Thyroid gland (tissue), 4 donors: ENCODE data around the gene CDC42EP5. TPM values are rescaled to one million over a fixed set of nuclear protein-coding genes. Genes with fewer than 3 reads are reported as not detected.

Experiments used
- DNase-seq, 2 donors: peaks; one replicate each; pipeline ENCODE4 v3.0.0-alpha.2; 2019
- H3K27ac ChIP-seq, 3 donors: fragments of 200-600 bp; sonication (generic); 1 replicate in 2 of 3; 2 replicates in 1 of 3; pipeline ENCODE4 v1.5.1; 2016 to 2019; ENCODE audit warnings: mild to moderate bottlenecking in 1 of 3, moderate library complexity in 1 of 3
- H3K27me3 ChIP-seq: fragments of 200-600 bp; sonication (generic); one replicate; pipeline ENCODE4 v1.5.1; 2019
- H3K36me3 ChIP-seq, 2 donors: fragments of 200-600 bp; sonication (generic); one replicate each; pipeline ENCODE4 v1.5.1; 2016 to 2019
- H3K4me1 ChIP-seq, 2 donors: fragments of 200-600 bp; sonication (generic); one replicate each; pipeline ENCODE4 v1.5.1; 2017 to 2019
- H3K4me3 ChIP-seq, 3 donors: fragments of 200-600 bp; sonication (generic); replicated peaks in 1 of 3; 1 replicate in 2 of 3; 2 replicates in 1 of 3; pipeline ENCODE4 v1.5.1; 2016; ENCODE audit warnings: mild to moderate bottlenecking in 1 of 3
- H3K9me3 ChIP-seq: fragments of 200-600 bp; sonication (generic); one replicate; pipeline ENCODE4 v1.5.1; 2017
- CTCF ChIP-seq, 6 experiments: fragments of 200-600 bp in 3 of 6; fragments of 450-650 bp in 3 of 6; sonication (generic) in 3 of 6; IDR thresholded peaks; one replicate each; pipeline ENCODE4 v1.5.1; 2016 to 2019; ENCODE audit warnings: antibody characterized with exemption in 6 of 6, mild to moderate bottlenecking in 2 of 6, inconsistent platforms in 1 of 6, moderate library complexity in 1 of 6
- POLR2A ChIP-seq, 2 donors: fragments of 450-650 bp; IDR thresholded peaks; one replicate each; pipeline ENCODE4 v1.6.1; 2017; ENCODE audit warnings: antibody characterized with exemption in 2 of 2, mild to moderate bottlenecking in 2 of 2, moderate library complexity in 1 of 2
- WGBS, 2 donors: methylation state at CpG; one replicate each; pipeline ENCODE4 v1.1.5; 2017; 5-methylcytosine and 5-hydroxymethylcytosine counted together
- intact Hi-C: fragments of 100-400 bp; cut with DNase I; formaldehyde crosslinking; loops from one replicate; pipeline ENCODE4 v1.15.1; 2023
- total RNA-seq, 4 donors: library from RNA; depleted of rRNA; stranded (reverse); fragments of >200 nt; gene quantifications; one replicate each; pipeline ENCODE4 v1.2.3, GENCODE V29; 2016

CDC42EP5 gene
- total RNA-seq, 4 donors from 2014 or later = 1.8 to 18.7 (median 12.1) TPM

GRCh38 chr19:54422136-54422535, 51.0 kb downstream of the CDC42EP5 start:
- no peaks in the 10 kb centered on the region for H3K9me3 ChIP-seq
- WGBS, 2 donors = 46 to 75% methylated on average over 12 to 19 of the region's 20 CpGs
- no peak overlapping the region for H3K27ac ChIP-seq
- TF ChIP-seq POLR2A (IDR thresholded peaks at IDR 0.05) (no peak), CTCF (IDR thresholded peaks at IDR 0.05) (no peak)
- H3K4me3 ChIP-seq = no peak overlapping the region
- peaks cover 0 to 7% of the 10 kb centered on the region in 2 donors for H3K4me1 ChIP-seq
- intact Hi-C loops = no loop called here
- no peak for DNase-seq
- H3K27me3 ChIP-seq = no peaks in the 10 kb centered on the region
- H3K36me3 ChIP-seq = no peaks in the 10 kb centered on the region

- H3K36me3 ChIP-seq = no peaks in the 10 kb centered on the region
- peaks cover 5% of the 10 kb centered on the region for H3K27me3 ChIP-seq
- H3K4me1 ChIP-seq = peaks cover 0 to 7% of the 10 kb centered on the region in 2 donors
- no peak overlapping the region for H3K27ac ChIP-seq
- intact Hi-C loops = no loop called here
- H3K9me3 ChIP-seq = no peaks in the 10 kb centered on the region
- H3K4me3 ChIP-seq = no peak overlapping the region
- DNase-seq = no peak
- WGBS, 2 donors = 73 to 87% methylated on average over 4 to 5 of the region's 7 CpGs
- no peak for TF ChIP-seq CTCF (IDR thresholded peaks at IDR 0.05)
- TF ChIP-seq POLR2A (IDR thresholded peaks at IDR 0.05) = no peak
These were observed 51.6 kb downstream of the CDC42EP5 start for GRCh38 chr19:54421521-54421920.

- Histone ChIP-seq H3K27ac (no peak overlapping the region), H3K36me3 (no peaks in the 10 kb centered on the region), H3K9me3 (no peaks in the 10 kb centered on the region), H3K27me3 (peaks cover 8% of the 10 kb centered on the region), H3K4me1 (peaks cover 0 to 7% of the 10 kb centered on the region in 2 donors), H3K4me3 (no peak overlapping the region)
- no peak for DNase-seq
- TF ChIP-seq POLR2A (IDR thresholded peaks at IDR 0.05) (no peak), CTCF (IDR thresholded peaks at IDR 0.05) (no peak)
- 27 to 35% methylated on average over 5 to 8 of the region's 9 CpGs for whole genome bisulfite sequencing, 2 donors
- intact Hi-C loops = no loop called here
These were observed 52.0 kb downstream of the CDC42EP5 start for GRCh38 chr19:54421169-54421516.

- no peak for DNase-seq
- Histone ChIP-seq H3K27ac (no peak overlapping the region), H3K36me3 (no peaks in the 10 kb centered on the region), H3K4me1 (peaks cover 0 to 7% of the 10 kb centered on the region in 2 donors), H3K9me3 (no peaks in the 10 kb centered on the region), H3K27me3 (peaks cover 12% of the 10 kb centered on the region), H3K4me3 (no peak overlapping the region)
- TF ChIP-seq POLR2A (IDR thresholded peaks at IDR 0.05) = no peak
- TF ChIP-seq CTCF (IDR thresholded peaks at IDR 0.05) = no peak
- intact Hi-C loops = no loop called here
- 7 to 20% methylated on average over 9 to 16 of the region's 37 CpGs for WGBS, 2 donors
These were observed 52.5 kb downstream of the CDC42EP5 start for GRCh38 chr19:54420383-54421168.

GRCh38 chr19:54420068-54420382, 53.1 kb downstream of the CDC42EP5 start:
- TF ChIP-seq POLR2A (IDR thresholded peaks at IDR 0.05) = no peak
- no peaks in the 10 kb centered on the region for H3K9me3 ChIP-seq
- H3K27me3 ChIP-seq = peaks cover 12% of the 10 kb centered on the region
- no peak overlapping the region for H3K27ac ChIP-seq
- H3K4me3 ChIP-seq = no peak overlapping the region
- no peaks in the 10 kb centered on the region for H3K36me3 ChIP-seq
- WGBS, 2 donors = 0 to 24% methylated on average over 1 to 7 of the region's 10 CpGs
- no peak for DNase-seq
- peaks cover 0 to 7% of the 10 kb centered on the region in 2 donors for H3K4me1 ChIP-seq
- intact Hi-C loops = no loop called here
